ENCODE results near the gene MAP6.
A peak's percentile ranks its signal among the peaks of the same experiment; 100 is the strongest.

MAP6 gene

GRCh38 chr11:75627906-75628668 lies 40.8 kb downstream of the MAP6 start:
- peak; percentile 60 for DNase-seq

- DNase-seq, result peak; percentile 81
These were observed 41.8 kb downstream of the MAP6 start for GRCh38 chr11:75626889-75627529.

GRCh38 chr11:75625991-75626888 lies 42.6 kb downstream of the MAP6 start:
- peak; percentile 50 for DNase-seq

- peak; percentile 88 for DNase-seq
These were observed 43.8 kb downstream of the MAP6 start for GRCh38 chr11:75625021-75625420.

- peak; percentile 32 for DNase-seq
These were observed 52.6 kb downstream of the MAP6 start for GRCh38 chr11:75616281-75616680.

GRCh38 chr11:75615751-75616150 lies 53.1 kb downstream of the MAP6 start:
- peak; percentile 63 for DNase-seq

- no peak for DNase-seq
These were observed 57.0 kb downstream of the MAP6 start for GRCh38 chr11:75611823-75612222.

GRCh38 chr11:75606099-75606498 lies 62.7 kb downstream of the MAP6 start:
- no peak for DNase-seq

- DNase-seq, result no peak
These were observed 64.8 kb downstream of the MAP6 start for GRCh38 chr11:75603791-75604736.

GRCh38 chr11:75602951-75603350 lies 65.9 kb downstream of the MAP6 start:
- DNase-seq, result no peak

- no peak for DNase-seq
These were observed 67.3 kb downstream of the MAP6 start for GRCh38 chr11:75601494-75601893.

- no peak for DNase-seq
These were observed 68.5 kb downstream of the MAP6 start for GRCh38 chr11:75600356-75600755.

GRCh38 chr11:75598900-75599299 lies 69.9 kb downstream of the MAP6 start:
- DNase-seq, result no peak

- no peak for DNase-seq
These were observed 70.6 kb downstream of the MAP6 start for GRCh38 chr11:75598264-75598663.

GRCh38 chr11:75597636-75598035 lies 71.2 kb downstream of the MAP6 start:
- DNase-seq, result peak; percentile 72

- DNase-seq, result no peak
These were observed 71.9 kb downstream of the MAP6 start for GRCh38 chr11:75596914-75597313.

- no peak for DNase-seq
These were observed 73.4 kb downstream of the MAP6 start for GRCh38 chr11:75595429-75595828.

- DNase-seq, result peak; percentile 29
These were observed 74.6 kb downstream of the MAP6 start for GRCh38 chr11:75594211-75594610.

- DNase-seq, result no peak
These were observed 75.4 kb downstream of the MAP6 start for GRCh38 chr11:75593286-75593915.

GRCh38 chr11:75592715-75593114 lies 76.1 kb downstream of the MAP6 start:
- no peak for DNase-seq

GRCh38 chr11:75591966-75592365 lies 76.9 kb downstream of the MAP6 start:
- no peak for DNase-seq

- no peak for DNase-seq
These were observed 77.5 kb downstream of the MAP6 start for GRCh38 chr11:75591371-75591770.
